IPS-NIHi7 (cell line): Measurements from ENCODE around the gene ADAMTS14.
"Not testable (repeated sequence)": the region's sequence is repeated elsewhere in the genome, so short reads cannot be mapped to it uniquely, and the experiment has no call there.

Experiments
- DNase-seq: peaks from one replicate; pipeline ENCODE4 v3.0.0; 2012; ENCODE audit warnings: mixed read lengths; ENCODE audit errors: extremely low spot score

Gene ADAMTS14

DNA sequence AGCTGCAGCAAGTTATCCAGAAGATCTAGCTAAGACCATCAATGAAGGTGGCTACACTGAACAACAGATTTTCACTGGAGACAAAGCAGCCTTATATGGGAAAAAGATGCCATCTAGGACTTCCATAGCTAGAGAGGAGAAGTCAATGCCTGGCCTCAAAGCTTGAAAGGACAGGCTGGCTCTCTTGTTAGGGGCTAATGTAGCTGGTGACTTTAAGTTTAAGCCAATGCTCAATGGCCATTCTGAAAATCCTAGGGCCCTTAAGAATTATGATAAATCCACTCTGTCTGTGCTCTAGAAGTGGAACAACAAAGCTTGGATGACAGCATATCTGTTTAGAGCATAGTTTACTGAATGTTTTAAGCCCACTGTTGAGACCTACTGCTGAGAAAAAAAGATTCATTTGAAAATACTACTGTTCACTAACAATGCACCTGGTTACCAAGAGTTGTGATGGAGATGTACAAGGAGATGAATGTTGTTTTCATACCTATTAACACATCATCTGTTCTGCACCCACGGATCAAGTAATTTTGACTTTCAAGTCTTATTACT lies 13.6 kb upstream of the ADAMTS14 start:
- no peak for DNase-seq

DNA sequence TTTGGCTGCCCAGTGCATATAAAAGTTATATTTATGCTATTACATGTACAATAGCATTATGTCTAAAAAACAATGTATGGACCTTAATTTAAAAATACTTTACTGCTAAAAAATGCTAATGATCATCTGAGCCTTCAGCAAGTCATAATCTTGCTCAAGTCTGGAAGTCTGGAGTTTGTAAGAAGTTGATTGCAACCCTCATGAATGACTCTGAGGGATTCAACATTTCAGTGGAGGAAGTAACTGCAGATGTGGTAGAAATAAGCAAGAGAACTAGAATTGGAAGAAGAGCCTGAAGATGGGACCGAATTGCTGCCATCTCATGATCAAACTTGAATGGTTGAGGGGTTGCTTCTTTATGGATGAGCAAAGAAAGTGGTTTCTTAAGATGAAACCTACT lies 13.0 kb upstream of the ADAMTS14 start:
- DNase-seq: no peak

DNA sequence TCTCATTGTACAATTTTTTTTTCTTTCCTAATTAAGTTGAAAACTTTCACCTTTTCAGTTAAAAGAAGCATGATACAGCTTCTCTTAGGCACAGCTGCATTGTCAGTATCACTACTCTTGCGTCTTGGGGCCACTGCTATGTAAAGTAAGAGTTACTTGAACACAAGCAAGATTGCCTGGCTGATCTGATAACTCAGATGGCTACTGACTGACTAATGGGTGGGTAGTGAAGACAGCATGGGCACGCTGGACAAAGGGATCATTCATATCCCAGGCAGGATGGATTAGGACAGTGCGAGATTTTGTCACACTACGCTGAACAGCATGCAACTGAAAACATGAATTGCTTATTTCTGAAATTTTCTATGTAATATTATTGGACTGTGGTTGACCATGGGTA lies 11.6 kb upstream of the ADAMTS14 start:
- DNase-seq: no peak

DNA sequence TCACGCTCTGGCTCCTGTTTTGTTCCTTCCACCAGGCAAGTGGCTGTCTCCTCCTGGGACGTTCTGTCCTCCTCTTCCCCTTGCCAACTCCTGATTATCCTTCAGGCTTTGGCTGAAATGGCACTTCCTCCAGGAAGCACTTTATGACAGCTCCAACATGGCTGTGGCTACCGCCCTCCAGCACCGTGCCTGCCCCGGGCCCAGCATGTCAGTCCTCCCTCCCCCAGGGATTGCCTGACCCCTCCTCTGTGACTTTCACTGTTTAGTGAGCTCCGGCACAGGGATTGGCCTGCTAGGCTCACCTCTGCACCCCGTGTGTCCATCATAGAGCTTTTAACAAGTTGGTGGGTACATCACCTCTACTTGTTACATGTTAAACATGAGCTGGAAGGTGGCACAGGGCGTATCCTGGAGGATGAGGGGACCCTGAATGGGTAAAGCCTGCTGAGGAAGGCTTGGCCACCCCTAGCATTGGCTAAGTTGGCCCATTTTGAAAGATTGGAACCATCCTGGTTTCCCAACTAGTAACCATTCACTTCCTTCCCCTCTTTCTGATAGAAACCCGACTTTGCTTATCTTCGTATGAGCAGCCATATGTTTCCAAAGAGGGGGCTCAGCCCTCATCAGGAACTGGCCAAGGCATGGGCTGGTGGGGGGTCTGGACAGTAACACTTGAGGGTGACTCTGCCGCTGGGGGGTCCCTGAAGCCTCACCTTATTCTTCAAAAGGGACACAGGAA lies 10.5 kb upstream of the ADAMTS14 start:
- no peak for DNase-seq

DNA sequence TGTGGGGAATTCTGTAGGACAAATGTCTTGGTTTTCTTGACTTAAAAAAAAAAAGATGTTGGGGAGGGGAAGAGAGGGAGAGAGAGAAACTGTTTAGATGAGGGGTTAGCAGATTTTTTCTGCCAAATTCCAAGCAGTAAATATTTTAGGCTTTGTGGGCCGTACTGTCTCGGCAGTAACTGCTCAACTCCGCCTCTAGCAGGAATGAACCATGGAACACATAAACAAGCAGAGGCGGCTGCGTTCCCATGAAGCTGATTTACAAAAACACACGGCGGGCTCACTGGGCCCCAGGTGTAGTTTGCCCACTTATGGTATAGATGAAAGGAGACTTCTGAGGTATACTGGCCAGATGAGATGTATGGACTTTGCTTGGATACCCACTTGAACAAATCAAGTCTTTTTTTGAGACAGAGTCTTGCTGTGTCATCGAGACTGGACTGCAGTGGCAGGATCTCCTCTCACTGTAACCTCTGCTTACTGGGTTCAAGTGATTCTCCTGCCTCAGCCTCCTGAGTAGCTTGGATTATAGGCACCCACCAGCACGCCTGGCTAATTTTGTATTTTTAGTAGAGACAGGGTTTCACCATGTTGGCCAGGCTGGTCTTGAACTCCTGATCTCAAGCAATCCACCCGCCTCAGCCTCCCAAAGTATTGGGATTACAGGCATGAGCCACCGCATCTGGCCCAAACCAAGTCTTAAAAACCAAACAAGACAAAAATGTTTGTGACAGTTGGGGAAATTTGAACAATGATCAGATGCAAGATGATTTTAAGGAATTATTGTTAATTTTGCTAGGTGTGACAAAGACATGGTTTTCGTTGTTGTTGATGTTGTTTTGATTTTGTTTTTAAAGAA lies 9.7 kb upstream of the ADAMTS14 start:
- DNase-seq: no peak

DNA sequence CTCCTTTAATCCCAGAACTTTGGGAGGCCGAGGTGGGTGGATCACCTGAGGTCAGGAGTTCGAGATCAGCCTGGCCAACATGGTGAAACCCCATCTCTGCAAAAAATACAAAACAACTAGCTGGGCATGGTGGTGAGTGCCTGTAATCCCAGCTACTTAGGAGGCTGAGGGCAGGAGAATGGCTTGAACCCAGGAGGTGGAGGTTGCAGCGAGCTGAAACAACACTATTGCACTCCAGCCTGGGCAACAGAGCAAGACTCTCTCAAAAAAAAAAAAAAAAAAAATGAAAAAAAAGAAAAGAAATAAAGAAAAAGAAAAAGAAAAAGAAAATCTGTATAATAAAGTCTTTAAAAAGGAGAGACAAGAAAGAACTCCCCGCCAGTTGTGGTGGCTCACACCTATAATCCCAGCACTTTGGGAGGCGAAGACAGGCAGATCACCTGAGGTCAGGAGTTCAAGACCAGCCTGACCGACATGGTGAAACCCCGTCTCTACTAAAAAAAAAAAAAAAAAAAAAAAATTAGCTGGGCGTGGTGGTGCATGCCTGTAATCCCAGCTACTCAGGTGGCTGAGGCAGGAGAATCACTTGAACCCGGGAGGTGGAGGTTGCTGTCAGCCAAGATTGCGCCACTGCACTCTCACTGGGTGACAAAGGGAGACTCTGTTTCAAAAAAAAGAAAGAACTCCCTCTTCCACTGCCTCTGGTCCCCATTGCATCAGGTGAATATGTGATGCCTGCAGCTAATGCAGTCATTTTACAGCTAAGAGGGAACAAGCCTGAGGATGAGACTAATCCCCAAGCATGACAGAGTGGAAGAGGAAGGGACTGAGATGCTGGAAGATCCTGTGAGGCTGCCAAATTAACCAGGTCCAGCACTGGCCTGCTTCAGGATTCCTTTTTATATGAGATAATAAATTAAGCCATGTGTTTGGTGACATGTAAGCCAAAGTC lies 8.6 kb upstream of the ADAMTS14 start:
- not testable (repeated sequence) for DNase-seq

DNA sequence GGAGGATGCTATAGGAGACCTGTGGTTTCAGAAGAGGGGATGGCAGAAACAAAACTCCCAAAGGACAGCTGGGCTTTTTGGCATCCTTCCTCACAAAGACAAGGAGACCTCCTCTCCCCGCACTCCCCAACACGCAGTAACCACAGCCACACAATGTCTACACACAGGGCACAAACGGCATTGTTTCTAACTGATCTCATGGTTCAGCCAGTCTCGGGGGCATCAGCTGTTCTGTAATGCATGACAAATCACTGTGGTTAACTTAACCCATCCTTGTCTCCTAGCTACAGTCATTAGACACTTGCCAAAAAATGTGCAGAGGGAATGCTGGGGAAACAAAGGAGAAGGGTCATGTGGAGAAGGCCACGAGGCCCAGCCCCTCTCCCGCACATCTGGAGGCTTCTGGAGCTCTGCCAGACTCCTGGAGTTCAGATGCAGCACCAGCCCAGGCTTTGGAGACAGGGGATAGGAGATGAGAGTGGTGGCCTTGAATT lies 7.6 kb upstream of the ADAMTS14 start:
- no peak for DNase-seq

DNA sequence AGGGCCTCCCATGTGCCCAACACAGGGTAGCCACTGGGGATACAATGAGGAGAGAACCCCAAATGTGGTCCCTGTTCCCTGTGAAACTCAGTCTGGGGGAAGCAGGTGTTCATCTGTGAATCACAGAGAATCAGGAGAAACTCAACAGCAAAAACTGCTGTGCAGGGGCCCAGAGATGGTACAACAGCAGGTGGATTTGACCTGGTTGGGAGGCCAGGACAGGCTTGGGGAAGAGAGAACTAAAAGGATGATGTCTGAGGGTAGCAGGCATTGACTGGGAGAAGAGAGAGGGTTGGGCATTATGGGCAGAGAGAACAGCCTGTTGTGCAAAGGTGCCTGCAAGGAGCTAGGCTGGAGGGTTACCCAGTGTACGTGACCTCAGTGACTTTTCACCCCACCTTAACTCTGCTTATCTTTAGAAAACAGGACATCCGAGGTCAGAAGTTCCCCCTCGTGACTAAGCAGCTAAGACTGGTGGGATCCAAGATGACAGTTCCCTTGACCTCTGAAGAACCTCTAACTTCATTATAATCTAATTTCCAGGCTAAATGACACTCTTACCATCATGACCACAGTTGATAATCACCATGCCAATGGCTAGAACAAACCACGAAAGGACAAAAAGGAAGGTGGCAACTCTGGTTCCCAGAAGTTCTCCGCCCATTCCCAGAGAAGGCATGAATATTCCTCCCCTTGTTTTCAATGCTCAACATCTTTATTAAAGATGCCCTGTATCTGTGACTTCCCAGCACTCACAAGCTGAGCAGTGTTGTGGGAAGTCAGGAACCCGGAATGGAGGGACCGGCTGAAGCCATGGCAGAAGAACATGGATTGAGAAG lies 5.1 kb upstream of the ADAMTS14 start:
- DNase-seq: no peak

DNA sequence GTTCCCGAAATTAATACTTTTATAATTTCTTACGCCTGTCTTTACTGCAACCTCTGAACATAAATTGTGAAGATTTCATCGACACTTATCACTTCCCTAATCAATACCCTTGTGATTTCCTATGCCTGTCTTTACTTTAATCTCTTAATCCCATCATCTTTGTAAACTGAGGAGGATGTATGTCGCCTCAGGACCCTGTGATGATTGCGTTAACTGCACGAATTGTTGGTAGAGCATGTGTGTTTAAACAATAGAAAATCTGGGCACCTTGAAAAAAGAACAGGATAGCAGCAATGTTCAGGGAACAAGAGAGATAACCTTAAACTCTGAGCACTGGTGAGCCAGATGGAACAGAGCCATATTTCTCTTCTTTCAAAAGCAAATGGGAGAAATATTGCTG lies 4.5 kb upstream of the ADAMTS14 start:
- not testable (repeated sequence) for DNase-seq

DNA sequence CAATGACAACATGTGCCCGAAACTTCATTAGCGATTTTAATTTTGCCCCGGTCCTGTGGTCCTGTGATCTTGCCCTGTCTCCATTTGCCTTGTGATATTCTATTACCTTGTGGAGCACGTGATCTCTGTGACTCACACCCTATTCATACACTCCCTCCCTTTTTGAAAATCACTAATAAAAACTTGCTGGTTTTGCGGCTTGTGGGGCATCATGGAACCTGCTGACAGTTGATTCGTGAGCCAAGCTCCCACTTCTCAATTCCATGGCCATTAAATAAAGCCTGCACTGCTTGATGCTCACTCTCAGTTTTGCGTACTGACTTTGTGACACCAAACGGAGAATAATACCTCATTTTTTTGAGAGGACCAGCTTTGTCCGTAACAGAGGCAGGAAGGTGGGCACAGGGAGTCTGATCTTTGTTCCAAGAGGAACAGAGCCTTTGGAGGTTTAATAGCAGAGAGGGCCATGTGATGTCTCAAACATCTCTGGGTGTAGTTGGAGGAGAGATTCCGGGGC lies 3.8 kb upstream of the ADAMTS14 start:
- DNase-seq: no peak

DNA sequence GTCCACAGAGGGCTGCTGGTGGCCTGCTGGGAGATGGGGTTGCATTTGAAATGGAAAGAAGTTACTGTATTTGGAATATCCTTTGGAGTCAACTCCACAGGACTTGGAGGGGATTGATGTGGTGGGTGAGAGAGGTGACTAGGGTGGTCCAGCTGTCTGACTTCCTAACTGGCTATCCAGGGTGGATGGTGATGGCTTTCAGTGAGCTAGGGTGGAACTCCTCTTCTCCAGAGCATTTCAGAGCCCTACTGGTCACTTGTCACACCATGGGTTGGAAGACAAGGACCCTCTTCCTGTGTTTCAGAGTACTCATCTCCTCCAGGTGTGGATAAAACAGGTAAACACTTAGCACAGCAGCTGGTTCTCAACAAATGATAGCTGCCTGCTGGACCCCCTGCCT lies 3.3 kb upstream of the ADAMTS14 start:
- DNase-seq: no peak

DNA sequence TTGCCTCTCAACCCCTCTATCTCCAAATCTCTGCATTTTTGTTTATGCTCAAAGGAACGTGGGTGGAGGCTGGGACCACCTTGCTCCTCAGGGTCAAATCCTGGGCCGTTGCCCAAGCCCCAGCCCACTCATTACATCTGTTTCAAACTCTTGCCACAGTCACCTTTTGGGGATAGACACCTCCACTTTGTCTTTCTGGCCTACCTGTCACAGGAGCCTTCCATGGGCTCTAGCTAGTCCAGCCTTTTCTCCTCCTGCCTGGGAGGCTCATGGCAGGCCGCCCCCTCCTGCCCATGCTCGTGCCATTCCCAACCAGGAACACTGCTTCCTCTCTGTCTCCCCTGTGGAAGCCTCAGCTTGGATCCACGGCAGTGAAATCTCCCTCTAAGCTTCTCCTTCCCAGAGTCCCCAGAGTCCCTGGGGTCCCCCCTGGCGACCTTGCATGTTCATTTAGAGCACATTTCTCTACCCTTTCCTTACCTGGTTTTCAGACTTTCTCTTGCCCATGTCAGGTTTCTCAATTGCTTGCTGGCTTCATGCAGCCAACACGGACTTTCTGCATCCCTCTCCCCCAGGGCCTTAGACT lies 2.5 kb upstream of the ADAMTS14 start:
- DNase-seq: no peak

DNA sequence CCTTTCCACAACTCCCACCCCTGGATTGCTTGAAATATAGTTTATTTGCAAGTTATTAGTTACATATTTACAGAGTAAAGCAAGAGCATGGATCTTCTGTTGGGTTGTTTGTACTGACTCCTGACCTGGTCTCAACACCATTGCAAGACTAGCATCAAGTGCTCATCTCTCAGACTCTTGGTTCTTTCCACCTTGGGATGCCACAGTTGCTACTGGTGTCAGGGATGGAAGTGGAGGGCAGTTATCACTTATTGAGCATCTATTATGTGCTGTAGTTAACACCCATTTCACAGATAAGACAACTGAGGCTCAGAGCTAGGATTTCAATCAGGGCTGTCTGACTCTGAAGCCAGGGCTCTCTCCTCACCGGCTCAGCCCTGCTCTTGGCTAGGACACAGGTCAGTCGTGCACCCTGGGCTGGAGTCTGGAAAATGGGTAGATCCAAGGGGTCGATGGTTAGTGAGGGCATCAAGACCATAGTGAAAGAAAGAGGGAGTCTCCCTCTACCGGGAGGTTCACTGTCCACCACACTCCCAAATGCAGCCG lies 614 bp upstream of the ADAMTS14 start:
- DNase-seq: no peak

DNA sequence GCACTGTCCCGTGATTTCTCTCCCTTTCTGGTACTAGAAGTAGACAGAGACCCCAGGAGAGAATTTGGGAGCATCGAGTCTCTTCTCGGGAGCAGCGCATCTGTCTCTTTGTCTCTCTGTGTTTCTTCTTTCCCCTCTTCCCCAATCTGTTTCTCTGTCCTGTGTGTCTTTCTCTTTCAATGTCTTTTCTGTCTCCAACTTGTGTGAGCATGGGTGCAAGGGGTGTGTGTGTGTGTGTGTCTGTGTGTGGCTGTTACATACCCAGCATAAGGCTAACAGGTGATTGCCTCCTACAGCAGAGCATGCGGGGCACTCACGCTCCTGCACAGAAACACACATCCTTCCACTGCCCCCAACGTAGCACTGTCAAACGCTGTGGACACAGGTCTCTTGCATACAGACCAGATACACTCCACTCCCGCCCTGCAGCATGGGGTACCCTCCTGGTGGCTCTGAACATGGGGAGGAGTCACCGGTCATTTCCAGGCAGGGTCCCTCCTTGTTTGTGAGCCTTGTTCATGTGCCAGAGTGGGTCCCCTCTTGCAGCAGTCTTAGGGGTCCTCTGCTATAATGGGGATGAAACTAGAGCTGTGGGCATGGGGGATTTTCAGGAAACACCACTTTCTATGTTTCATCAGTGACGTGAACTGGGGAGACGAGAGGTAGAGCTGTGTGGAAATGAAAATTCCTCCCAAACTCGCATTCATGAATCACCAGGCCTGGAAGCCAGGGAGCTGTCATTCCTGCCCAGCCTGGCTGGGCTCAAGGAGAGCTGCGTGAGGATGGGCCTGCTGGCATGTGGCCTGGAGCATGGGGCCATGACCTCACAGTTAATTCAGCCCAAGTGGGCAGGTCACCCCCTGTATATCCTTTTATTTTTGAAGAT lies 980 bp downstream of the ADAMTS14 start:
- DNase-seq: no peak

DNA sequence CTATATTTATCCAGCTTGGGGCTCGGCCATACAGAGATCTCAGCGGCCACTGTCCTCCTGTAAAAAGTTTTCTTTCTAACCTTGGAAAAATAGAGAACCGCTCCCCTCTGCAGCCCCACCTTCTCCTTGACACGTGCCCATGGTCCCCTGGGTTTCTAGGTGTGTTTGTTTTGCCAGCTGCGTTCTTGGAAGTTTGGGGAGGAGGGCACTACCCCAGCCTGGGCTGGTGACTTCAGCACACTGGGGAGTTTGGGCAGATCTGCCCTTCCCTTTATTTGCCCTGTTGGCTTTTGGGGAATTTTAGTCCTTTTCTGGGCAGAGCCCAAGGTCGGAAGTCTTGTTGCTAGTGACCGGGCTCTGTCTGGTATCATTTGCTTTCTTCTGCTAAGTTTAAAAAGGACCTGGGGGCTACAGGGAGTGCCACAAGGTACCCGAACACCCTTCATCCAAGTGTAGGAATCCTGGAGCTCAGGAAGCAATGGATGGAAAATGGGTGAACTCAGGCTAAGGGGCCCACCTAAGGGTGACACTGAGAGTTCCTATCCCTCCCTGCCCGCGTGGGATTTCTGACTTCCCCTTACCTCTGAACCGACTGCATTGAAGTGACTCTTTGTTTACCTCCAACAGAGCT lies 1.7 kb downstream of the ADAMTS14 start:
- DNase-seq: no peak

DNA sequence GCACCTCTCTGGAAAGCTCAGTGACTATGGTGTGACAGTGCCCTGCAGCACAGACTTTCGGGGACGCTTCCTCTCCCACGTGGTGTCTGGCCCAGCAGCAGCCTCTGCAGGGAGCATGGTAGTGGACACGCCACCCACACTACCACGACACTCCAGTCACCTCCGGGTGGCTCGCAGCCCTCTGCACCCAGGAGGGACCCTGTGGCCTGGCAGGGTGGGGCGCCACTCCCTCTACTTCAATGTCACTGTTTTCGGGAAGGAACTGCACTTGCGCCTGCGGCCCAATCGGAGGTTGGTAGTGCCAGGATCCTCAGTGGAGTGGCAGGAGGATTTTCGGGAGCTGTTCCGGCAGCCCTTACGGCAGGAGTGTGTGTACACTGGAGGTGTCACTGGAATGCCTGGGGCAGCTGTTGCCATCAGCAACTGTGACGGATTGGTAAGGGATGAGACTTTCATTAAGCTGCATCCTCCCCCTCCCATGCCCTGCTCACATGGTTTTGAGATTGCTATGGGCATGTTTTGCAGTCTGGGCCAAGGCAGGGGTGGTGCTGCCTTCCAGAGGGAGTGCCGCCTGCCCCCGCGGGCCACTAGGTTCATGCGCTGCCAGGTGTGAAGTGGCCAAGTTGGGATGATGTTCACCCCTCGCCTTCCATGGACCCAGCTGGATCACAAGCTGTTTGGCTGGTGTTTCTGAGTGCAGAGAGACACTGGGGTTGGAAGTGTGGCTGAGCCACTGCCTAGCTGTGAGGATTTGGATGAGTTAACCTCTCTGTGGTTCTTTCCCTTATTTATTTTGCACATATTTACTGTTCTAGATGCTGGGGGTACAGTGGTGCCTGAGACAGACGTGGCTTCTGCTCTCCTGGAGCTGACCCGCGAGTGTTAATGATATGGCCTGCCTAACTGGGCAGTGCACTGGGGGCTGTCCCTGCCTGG lies 2.5 kb downstream of the ADAMTS14 start:
- DNase-seq: no peak
